HG02938 (cell line): ENCODE results near the gene HIBADH.
"Not testable (repeated sequence)": the region's sequence is repeated elsewhere in the genome, so short reads cannot be mapped to it uniquely, and the experiment has no call there.

Source experiments
- ATAC-seq: cut with Tn5 transposase; IDR thresholded peaks from one replicate; pipeline ENCODE4 v1.9.1; 2021; ENCODE audit warnings: mild to moderate bottlenecking, moderate library complexity; ENCODE audit not compliant: unreplicated experiment

Gene HIBADH

DNA sequence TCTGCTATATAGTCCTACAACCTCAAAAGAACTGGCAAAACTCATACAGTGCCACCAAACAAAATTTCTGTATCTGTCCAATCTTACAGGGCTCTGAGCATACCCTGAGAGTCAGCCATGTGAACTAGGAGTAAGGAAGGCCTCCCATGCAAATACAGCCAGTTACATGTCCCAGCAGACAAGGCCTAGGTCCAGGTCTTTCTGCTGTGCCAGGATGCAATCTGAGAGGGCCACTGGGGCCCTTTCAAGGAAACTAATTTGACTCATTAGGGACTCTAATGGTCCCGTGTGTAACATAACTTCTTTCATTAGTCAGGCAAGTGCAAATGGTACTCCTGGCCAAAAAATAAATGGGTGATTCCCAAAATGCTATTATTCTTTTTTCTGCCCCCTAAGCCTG, 17.9 kb upstream of the HIBADH start:
- ATAC-seq: no peak

- no peak for ATAC-seq
These were observed 16.1 kb upstream of the HIBADH start for GRCh38 chr7:27678617-27679260.

DNA sequence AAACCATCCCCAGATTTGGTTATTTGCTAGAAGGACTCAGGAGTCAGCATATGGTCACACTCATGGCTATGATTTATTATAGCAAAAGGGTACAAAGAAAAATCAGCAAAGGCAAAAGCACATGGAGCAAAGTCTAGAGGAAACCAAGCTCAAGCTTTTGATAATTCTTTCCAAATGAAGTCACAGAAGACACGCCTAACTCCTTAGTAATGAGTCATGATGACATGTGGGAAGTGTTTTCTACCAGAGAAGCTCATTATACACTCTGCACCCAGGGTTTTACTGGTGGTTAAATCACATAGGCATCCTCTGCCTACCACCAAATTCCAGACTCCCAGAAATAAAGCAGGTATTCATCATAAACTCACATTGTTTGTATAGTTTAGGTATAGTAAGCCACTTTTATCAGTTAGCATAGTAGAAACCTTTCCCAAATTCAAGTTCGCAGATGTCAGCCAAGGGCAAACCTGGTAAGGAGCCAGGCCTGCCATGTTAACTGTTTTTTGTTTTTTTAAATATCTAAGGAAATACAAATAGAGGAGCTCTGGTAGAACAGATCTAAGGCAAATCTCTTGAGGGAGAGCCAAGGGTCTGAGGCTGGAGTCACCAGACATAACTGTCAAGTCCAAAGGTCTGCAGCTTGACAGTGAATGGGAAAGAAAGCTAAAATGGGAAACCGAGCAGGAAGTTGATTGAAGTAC, 15.4 kb upstream of the HIBADH start:
- ATAC-seq: no peak

- ATAC-seq: not testable (repeated sequence)
These were observed 11.4 kb upstream of the HIBADH start for GRCh38 chr7:27674126-27674525.

DNA sequence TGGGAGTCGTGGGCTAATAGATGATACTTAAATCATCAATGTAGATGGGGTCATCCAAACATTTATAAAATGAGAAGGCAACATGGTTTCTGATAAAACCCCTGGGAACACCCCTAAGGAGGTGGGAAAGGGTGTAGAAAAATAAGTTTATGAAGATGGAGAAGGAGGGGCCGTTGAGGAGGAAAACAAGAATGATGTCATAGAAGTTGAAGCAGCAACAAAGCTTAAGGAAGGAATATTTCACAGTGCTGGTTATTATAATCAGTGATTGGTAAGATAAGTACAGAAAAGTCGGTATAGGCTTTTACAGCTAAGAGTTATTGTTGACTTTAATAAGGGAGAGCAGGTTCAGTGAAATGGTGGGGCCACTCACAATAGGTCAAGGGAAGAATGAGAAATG, 9.0 kb upstream of the HIBADH start:
- no peak for ATAC-seq

- ATAC-seq: no peak
These were observed 8.0 kb upstream of the HIBADH start for GRCh38 chr7:27670676-27671075.

GRCh38 chr7:27670177-27670576, 7.5 kb upstream of the HIBADH start:
- no peak for ATAC-seq

DNA sequence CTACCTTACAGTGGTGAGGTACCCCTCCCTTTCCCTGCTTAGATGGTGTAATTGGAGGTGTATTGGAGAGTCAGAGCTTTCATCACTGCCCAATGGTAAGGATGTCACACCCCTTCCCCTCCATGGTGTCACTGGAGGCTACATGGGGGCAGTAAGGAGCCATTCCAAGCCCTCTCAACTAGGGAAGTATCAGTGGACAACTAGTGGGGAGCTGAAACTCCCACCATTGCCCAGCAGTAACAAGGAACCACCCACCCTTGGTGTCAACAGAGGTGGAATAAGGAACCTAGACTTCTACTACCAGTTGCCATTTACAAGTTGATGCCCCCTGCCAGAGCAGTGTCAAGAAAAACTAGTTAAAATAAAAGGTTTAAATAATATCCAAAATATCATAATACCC, 2.8 kb upstream of the HIBADH start:
- no peak for ATAC-seq

DNA sequence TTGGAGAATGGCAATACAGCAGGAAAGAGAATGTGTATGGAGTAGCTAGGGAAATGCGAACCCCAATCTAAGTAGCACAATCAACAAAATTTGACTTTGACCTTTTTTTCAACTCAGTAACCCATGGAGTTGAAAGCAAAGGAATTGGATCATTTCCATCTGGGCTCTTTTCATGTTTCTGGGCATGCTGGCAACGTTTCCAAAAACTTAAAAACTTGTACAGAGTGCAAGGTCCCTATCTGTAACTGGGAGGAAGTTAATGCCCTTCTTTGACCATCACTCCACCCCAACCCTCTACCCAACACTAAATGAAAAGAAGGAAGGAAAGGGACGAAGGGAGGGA, 1.3 kb upstream of the HIBADH start:
- no peak for ATAC-seq

- no peak for ATAC-seq
These were observed 733 bp downstream of the HIBADH start for GRCh38 chr7:27661811-27662489.

DNA sequence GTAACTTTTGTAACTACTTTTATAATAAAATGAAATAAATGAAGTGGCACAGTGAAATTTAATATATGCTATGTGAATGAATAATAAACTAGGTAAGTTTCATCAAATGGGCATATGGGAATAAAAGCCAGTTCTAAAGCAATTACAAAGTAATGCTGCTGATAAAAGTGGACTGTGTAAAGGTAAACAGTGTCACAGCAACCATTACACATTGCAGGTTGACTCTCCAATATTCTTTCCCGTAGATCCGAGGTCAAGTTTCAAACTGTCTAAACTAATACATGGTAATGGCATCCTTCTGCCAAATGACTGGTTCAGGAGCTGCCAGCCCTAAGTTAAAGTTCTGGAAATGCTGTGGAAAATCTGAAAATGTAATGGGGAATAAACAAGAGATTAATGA, 6.0 kb downstream of the HIBADH start:
- ATAC-seq: no peak

DNA sequence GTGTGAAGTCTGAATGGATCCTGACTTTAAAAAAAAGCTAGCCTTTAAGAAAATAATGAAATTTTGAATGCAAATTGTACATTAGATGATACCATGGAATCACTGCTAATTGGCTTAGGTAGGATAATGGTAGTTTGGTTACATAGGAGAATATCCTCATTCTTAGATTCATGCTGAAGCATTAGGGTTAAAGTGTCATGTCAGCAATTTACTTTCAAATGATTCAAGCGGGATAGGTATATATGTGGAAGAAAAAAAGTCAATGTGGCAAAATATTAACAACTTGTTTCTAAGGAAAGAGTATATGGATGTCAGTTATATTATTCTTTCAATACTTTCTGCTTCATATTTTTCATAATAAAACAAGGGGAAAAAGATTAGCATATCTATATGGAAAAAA, 7.5 kb downstream of the HIBADH start:
- no peak for ATAC-seq

- ATAC-seq: no peak
These were observed 10.2 kb downstream of the HIBADH start for GRCh38 chr7:27652518-27652917.

DNA sequence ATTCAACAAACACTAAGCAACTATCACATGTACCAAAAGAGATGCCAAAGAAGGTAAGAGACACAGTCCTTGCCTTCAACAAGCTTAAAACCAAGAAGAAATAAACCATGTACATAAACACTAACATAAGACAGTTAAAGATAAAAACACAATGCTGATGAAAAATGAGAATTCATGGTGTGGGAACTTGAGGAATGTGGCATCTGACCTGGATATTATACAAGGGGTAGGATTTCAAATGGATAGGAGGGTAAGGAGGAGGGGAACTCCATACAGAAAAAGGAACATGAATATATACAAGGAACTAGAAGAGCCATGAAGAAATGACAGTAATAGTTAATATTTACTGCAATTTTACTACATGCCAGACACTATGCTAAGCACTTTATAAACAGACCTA, 11.0 kb downstream of the HIBADH start:
- no peak for ATAC-seq

DNA sequence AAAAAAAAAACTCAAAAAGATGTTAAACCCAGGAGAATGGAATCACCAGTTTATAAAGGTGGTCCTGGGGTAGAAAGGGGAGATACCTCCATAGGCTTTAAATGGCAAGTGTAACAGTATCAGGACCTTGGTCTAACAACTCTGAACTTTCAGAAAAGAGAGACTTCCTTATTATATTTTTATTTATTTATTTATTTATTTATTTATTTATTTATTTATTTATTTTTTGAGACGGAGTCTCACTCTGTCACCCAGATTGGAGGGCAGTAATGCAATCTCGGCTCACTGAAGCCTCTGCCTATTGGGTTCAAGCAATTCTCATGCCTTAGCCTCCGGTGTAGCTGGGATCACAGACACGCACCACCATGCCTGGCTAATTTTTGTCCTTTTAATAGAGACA, 12.4 kb downstream of the HIBADH start:
- ATAC-seq: no peak

GRCh38 chr7:27647489-27647888, 15.2 kb downstream of the HIBADH start:
- ATAC-seq: no peak

DNA sequence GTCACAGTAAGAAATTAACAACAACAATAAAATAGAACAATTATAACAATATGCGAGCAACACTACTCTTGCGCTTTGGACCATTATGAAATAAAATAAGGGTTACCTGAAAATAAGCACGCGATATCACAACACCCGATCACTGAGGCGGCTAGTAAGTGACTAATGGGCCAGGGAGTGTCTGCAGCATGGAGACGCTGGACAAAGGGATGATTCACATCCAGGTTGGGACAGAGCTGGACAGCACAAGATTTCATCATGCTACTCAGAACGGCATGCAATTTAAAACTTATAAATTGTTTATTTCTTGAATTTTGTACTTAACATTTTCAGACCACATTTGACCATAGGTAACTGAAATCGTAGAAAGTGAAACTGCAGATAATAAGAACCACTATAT, 15.6 kb downstream of the HIBADH start:
- ATAC-seq: no peak

GRCh38 chr7:27642271-27642670, 20.4 kb downstream of the HIBADH start:
- ATAC-seq: no peak

DNA sequence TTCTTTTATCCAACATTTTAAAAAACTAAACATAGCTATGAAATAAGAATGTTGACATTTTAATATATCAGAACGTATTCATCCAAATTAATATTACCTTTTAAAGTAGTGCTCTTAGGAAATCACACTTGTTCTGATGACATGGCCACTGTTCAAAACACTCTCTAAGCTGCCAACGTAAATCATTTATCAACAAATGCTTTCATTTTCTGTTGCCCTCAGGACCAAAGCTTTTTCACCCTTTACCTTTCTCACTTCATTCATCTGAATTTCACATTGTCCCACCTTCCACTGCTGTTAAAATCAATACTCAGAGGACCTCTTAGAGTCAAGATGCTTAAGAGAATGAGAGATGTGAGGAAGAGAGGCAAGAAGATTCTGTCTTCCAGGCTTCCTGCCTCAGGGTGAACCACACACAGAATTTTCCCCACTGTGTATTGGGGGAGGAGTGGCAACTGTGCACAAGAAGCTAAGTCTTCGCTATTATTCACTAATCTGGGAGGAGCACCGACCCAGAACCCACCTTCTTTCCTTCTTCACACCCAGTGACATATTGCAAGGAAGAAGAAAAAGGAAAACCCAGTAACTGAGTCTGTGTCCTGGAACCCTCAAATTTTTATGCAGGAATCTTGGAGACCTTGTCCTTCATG, 21.0 kb downstream of the HIBADH start:
- ATAC-seq: peak; percentile 92

GRCh38 chr7:27640884-27641574, 21.7 kb downstream of the HIBADH start:
- ATAC-seq: no peak

- ATAC-seq: no peak
These were observed 22.8 kb downstream of the HIBADH start for GRCh38 chr7:27639851-27640250.
